HG02678 (cell line): ENCODE measurements around the gene FAM3A.
A peak's percentile ranks its signal among the peaks of the same experiment; 100 is the strongest.

Experiments
- ATAC-seq: cut with Tn5 transposase; IDR thresholded peaks from one replicate; pipeline ENCODE4 v1.9.1; 2021; ENCODE audit warnings: mild to moderate bottlenecking, moderate library complexity; ENCODE audit not compliant: unreplicated experiment

FAM3A gene

GRCh38 chrX:154483325-154483724 is 32.7 kb downstream of the FAM3A start:
- no peak for ATAC-seq

- ATAC-seq = no peak
Measured at GRCh38 chrX:154482786-154483185, 33.2 kb downstream of the FAM3A start.

- ATAC-seq = no peak
Measured at GRCh38 chrX:154481911-154482601, 34.0 kb downstream of the FAM3A start.

GRCh38 chrX:154481195-154481594 is 34.8 kb downstream of the FAM3A start:
- no peak for ATAC-seq

- peak; percentile 88 for ATAC-seq
Measured at GRCh38 chrX:154478728-154479622, 37.1 kb downstream of the FAM3A start, which contains the start of gene LAGE3. TSS of gene LAGE3 (minus strand) at chrX:154479281. CDS start at chrX:154478915, 366 bp downstream.

- ATAC-seq = no peak
Measured at GRCh38 chrX:154477891-154478477, 38.0 kb downstream of the FAM3A start.

GRCh38 chrX:154476821-154477220 is 39.2 kb downstream of the FAM3A start:
- ATAC-seq = no peak

GRCh38 chrX:154473683-154474082 is 42.3 kb downstream of the FAM3A start:
- no peak for ATAC-seq

GRCh38 chrX:154472685-154473632 is 43.1 kb downstream of the FAM3A start:
- ATAC-seq = no peak

- no peak for ATAC-seq
Measured at GRCh38 chrX:154471839-154472684, 44.0 kb downstream of the FAM3A start.

GRCh38 chrX:154470914-154471568 is 45.0 kb downstream of the FAM3A start:
- no peak for ATAC-seq

GRCh38 chrX:154470434-154470833 is 45.6 kb downstream of the FAM3A start:
- no peak for ATAC-seq

GRCh38 chrX:154469880-154470279 is 46.2 kb downstream of the FAM3A start:
- no peak for ATAC-seq

GRCh38 chrX:154469114-154469513 is 46.9 kb downstream of the FAM3A start:
- ATAC-seq = no peak

- ATAC-seq = no peak
Measured at GRCh38 chrX:154468217-154468616, 47.8 kb downstream of the FAM3A start.

GRCh38 chrX:154467556-154467955 is 48.5 kb downstream of the FAM3A start:
- no peak for ATAC-seq

- ATAC-seq = no peak
Measured at GRCh38 chrX:154466907-154467306, 49.1 kb downstream of the FAM3A start.

GRCh38 chrX:154466036-154466435 is 50.0 kb downstream of the FAM3A start:
- ATAC-seq = no peak

- no peak for ATAC-seq
Measured at GRCh38 chrX:154465601-154466000, 50.4 kb downstream of the FAM3A start.
